Natural killer cell (primary cell): Measurements from ENCODE around the gene KCNK4. TPM values are rescaled to one million over a fixed set of nuclear protein-coding genes. Genes with fewer than 3 reads are reported as not detected.
"Not testable (repeated sequence)": the region's sequence is repeated elsewhere in the genome, so short reads cannot be mapped to it uniquely, and the experiment has no call there.

Experiments used
- ATAC-seq, 3 donors: fragments of 150-1000 bp in 2 of 3; fragments of 200-7000 bp in 1 of 3; cut with Tn5 transposase; 1 replicate in 1 of 3; 2 replicates in 2 of 3; pipeline ENCODE4 v1.10.0; 2021; ENCODE audit warnings: mild to moderate bottlenecking in 2 of 3, moderate library complexity in 2 of 3
- DNase-seq, 2 donors: peaks; one replicate each; pipeline versions ENCODE4 v3.0.0 to v3.0.0-alpha.2; 2013 to 2021; ENCODE audit warnings: mixed read lengths in 1 of 2
- H3K27ac ChIP-seq: one replicate; pipeline ENCODE4 v1.5.1; 2013; ENCODE audit warnings: mild to moderate bottlenecking, low read length
- H3K27me3 ChIP-seq: one replicate; pipeline ENCODE4 v1.6.1; 2013; ENCODE audit warnings: low read length; ENCODE audit not compliant: control insufficient read depth, insufficient read depth
- H3K36me3 ChIP-seq: one replicate; pipeline ENCODE4 v1.6.1; 2013; ENCODE audit warnings: low read length; ENCODE audit not compliant: control insufficient read depth, insufficient read depth
- H3K4me1 ChIP-seq: one replicate; pipeline ENCODE4 v1.6.1; 2013; ENCODE audit warnings: low read length; ENCODE audit not compliant: control insufficient read depth, insufficient read depth
- H3K4me3 ChIP-seq: one replicate; pipeline ENCODE4 v1.5.1; 2013; ENCODE audit warnings: low read length
- H3K9me3 ChIP-seq: one replicate; pipeline ENCODE4 v1.6.1; 2013; ENCODE audit warnings: low read length; ENCODE audit not compliant: control insufficient read depth, insufficient read depth
- H3K27ac Mint-ChIP-seq, 2 donors: one replicate each; pipeline ENCODE4 v1.8.0; 2022; ENCODE audit warnings: mild to moderate bottlenecking in 2 of 2, mixed read lengths in 2 of 2, moderate library complexity in 1 of 2
- H3K27me3 Mint-ChIP-seq, 2 donors: one replicate each; pipeline ENCODE4 v1.8.0; 2022; ENCODE audit warnings: low read depth in 2 of 2, mixed read lengths in 2 of 2
- H3K36me3 Mint-ChIP-seq: one replicate; pipeline ENCODE4 v1.8.0; 2022; ENCODE audit warnings: mixed read lengths
- H3K4me1 Mint-ChIP-seq, 2 donors: one replicate each; pipeline ENCODE4 v1.8.0; 2022; ENCODE audit warnings: mixed read lengths in 2 of 2
- H3K4me3 Mint-ChIP-seq: one replicate; pipeline ENCODE4 v1.8.0; 2022; ENCODE audit warnings: mild to moderate bottlenecking, moderate library complexity, mixed read lengths
- H3K9me3 Mint-ChIP-seq, 2 donors: one replicate each; pipeline ENCODE4 v1.8.0; 2022; ENCODE audit warnings: mixed read lengths in 2 of 2
- WGBS: methylation state at CpG from one replicate; pipeline ENCODE4 v1.1.7; 2013; ENCODE audit warnings: missing lambda C conversion rate; ENCODE audit not compliant: insufficient coverage; 5-methylcytosine and 5-hydroxymethylcytosine counted together
- intact Hi-C: fragments of 100-400 bp; cut with micrococcal nuclease; formaldehyde crosslinking; loops from one replicate; pipeline ENCODE4 v1.14.2; 2022
- total RNA-seq, 4 donors: library from RNA; stranded (reverse); fragments of 120-200 nt in 1 of 4; gene quantifications; one replicate each; pipeline versions ENCODE4 v1.2.3 to v1.2.4, GENCODE V29; 2013 to 2022
- TF ChIP-seq, protein P1 (sequence below): fragments of 200-600 bp; IDR thresholded peaks from one replicate; pipeline ENCODE4 v1.8.0; 2022; ENCODE audit warnings: antibody characterized with exemption

The KCNK4 gene
- total RNA-seq, 3 donors from 2014 or later (not counting 1 experiment from before 2014, with no cell fraction given) = 0.30 to 0.86 TPM; not detected in 1

DNA sequence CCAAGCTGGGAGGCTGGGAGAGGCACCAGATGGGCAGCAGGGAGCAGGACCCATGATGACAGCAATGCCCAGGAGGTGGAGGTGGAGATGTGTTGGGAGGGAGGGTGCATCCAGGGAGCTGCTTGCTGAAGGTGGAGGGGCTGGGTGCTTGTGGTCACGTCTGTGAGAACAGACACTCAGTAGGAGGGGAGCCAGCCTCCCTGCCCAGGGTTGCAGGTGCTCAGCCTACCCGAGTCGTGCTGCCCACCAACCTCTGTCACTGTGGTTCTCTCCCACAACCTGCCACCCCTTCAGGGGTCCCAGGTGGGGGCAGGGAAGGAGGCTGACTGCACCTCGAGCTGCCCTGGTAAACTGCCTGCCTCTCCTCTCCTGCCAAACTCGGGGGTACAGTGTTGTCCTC lies 32.3 kb downstream of the KCNK4 start:
- Mint-ChIP-seq H3K36me3 (no peaks in the 10 kb centered on the region), H3K4me1 (peaks cover 25 to 35% of the 10 kb centered on the region in 2 donors), H3K27me3 (no peaks in the 10 kb centered on the region), H3K27ac (peak overlapping the region in 1 of 2 donors; percentile 44), H3K9me3 (no peaks in the 10 kb centered on the region), H3K4me3 (no peak overlapping the region)
- Histone ChIP-seq H3K9me3 (no peaks in the 10 kb centered on the region), H3K36me3 (peaks cover 16% of the 10 kb centered on the region), H3K27ac (no peak overlapping the region), H3K27me3 (no peaks in the 10 kb centered on the region), H3K4me3 (no peak overlapping the region), H3K4me1 (peaks cover 14% of the 10 kb centered on the region)
- intact Hi-C loops = no loop called here
- DNase-seq (no peak), ATAC-seq (no peak)
- 32% methylated on average over 5 of the region's 5 CpGs for WGBS
- TF ChIP-seq, protein P1, sequence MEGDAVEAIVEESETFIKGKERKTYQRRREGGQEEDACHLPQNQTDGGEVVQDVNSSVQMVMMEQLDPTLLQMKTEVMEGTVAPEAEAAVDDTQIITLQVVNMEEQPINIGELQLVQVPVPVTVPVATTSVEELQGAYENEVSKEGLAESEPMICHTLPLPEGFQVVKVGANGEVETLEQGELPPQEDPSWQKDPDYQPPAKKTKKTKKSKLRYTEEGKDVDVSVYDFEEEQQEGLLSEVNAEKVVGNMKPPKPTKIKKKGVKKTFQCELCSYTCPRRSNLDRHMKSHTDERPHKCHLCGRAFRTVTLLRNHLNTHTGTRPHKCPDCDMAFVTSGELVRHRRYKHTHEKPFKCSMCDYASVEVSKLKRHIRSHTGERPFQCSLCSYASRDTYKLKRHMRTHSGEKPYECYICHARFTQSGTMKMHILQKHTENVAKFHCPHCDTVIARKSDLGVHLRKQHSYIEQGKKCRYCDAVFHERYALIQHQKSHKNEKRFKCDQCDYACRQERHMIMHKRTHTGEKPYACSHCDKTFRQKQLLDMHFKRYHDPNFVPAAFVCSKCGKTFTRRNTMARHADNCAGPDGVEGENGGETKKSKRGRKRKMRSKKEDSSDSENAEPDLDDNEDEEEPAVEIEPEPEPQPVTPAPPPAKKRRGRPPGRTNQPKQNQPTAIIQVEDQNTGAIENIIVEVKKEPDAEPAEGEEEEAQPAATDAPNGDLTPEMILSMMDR = no peak

DNA sequence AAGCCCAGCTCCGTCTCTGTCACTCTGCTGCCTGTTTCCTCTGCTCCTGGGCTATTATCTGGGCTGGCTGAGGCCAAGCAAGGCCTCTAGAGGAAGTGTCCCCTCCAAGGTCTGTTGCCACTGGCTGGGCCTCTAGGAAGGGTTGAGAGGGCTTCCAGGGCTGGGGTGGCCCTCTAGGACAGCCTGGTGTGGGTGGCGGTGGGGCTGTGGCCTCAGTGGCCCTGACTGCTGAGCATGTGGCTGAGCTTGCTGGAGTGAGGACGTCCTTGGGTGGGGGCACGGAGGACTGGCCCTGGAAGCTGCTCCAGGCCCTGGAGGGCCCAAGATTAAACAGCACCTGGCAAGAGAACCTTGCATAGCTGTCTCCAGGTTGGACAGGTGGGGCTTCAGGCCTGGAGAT lies 32.9 kb downstream of the KCNK4 start:
- ATAC-seq, H3K27me3 ChIP-seq, H3K27ac ChIP-seq, H3K4me1 ChIP-seq, H3K36me3 Mint-ChIP-seq, H3K9me3 Mint-ChIP-seq, DNase-seq, intact Hi-C loops, H3K9me3 ChIP-seq, H3K4me3 ChIP-seq, H3K27me3 Mint-ChIP-seq, H3K4me3 Mint-ChIP-seq: not testable (repeated sequence)
- H3K27ac Mint-ChIP-seq = peak overlapping the region in 1 of 2 donors; percentile 44
- peaks cover 16% of the 10 kb centered on the region for H3K36me3 ChIP-seq
- peaks cover 19 to 30% of the 10 kb centered on the region in 2 donors for H3K4me1 Mint-ChIP-seq
- WGBS = 87% methylated on average over 4 of the region's 4 CpGs

DNA sequence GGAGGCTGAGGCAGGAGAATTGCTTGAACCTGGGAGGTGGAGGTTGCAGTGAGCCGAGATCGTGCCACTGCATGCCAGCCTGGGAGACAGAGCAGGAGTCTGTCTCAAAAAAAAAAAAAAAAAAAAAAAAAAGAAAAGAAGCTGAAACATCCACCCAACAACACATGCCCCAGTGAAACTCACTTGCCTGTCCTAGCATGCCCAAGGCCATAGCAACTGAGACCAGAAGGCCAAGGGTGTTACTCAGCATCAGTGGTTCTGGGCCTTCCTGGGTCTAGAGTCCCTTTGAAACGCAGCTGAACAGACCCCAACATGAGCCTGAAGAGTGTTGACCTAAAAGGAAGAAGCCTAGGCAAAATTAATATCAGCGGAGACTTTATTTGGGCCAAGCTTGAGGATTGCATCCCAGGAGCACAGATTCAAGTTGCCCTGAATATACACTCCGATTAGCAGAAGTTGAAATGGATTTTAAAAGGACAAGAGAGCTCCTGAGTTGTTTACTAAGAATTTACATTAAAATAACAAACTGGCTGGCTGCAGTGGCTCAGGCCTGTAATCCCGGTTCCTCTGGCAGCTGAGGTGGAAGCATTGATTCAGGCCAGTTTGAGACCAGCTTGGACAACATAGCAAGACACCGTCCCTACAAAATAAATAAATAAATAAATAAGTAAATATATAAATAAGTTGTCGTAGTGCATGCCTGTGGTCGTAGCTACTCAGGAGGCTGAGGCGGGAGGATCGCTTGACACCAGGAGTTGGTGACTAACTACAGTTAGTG lies 33.8 kb downstream of the KCNK4 start:
- ATAC-seq (no peak), DNase-seq (no peak)
- Mint-ChIP-seq H3K36me3 (no peaks in the 10 kb centered on the region), H3K27me3 (no peaks in the 10 kb centered on the region), H3K27ac (no peak overlapping the region), H3K4me1 (peaks cover 13 to 22% of the 10 kb centered on the region in 2 donors), H3K9me3 (no peaks in the 10 kb centered on the region), H3K4me3 (no peak overlapping the region)
- TF ChIP-seq, protein P1 = no peak
- intact Hi-C loops = no loop called here
- Histone ChIP-seq H3K36me3 (peaks cover 16% of the 10 kb centered on the region), H3K4me3 (no peak overlapping the region), H3K9me3 (no peaks in the 10 kb centered on the region), H3K4me1 (no peaks in the 10 kb centered on the region), H3K27me3 (no peaks in the 10 kb centered on the region), H3K27ac (no peak overlapping the region)
- 96% methylated on average over 8 of the region's 11 CpGs for WGBS

DNA sequence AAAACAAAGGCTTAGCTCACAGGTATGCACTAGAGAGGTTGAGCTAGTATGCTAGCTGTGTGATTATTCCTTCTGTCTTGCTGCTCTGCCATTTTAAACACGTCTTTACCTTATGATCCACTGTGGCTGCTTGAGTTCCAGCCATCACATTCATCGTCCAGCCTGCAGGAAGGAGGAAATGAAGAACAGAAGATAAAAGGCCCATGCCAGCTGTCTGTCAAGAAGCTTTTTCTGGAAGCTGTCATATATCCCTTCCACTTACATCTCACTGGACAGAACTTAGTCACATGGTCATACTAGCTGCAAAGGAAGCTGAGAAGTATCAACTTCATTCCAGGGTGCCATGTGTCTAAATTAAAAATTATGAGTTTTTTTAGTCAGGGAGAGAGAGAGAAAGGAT lies 36.3 kb downstream of the KCNK4 start:
- Histone ChIP-seq H3K4me3 (no peak overlapping the region), H3K27ac (no peak overlapping the region), H3K4me1 (peaks cover 21% of the 10 kb centered on the region), H3K9me3 (no peaks in the 10 kb centered on the region), H3K27me3 (no peaks in the 10 kb centered on the region), H3K36me3 (peaks cover 4% of the 10 kb centered on the region)
- Mint-ChIP-seq H3K36me3 (no peaks in the 10 kb centered on the region), H3K4me3 (no peak overlapping the region), H3K27ac (peak overlapping the region in 1 of 2 donors; percentile 41), H3K9me3 (no peaks in the 10 kb centered on the region), H3K4me1 (peaks cover 13 to 28% of the 10 kb centered on the region in 2 donors), H3K27me3 (no peaks in the 10 kb centered on the region)
- 96% methylated on average over 2 of the region's 2 CpGs for WGBS
- ATAC-seq (no peak), DNase-seq (no peak)
- TF ChIP-seq, protein P1 = no peak
- intact Hi-C loops = no loop called here
